Stimulated activated naive CD8-positive, alpha-beta T cell treated with anti-CD3 and anti-CD28 coated beads, Interleukin-15, amount 100 ng/mL, for 72 hours (primary cell): Measurements from ENCODE around the gene HOXB4.
A peak's percentile ranks its signal among the peaks of the same experiment; 100 is the strongest.

Experiments
- ATAC-seq: fragments of 150-1000 bp; cut with Tn5 transposase; 2 replicates; pipeline ENCODE4 v1.10.0; 2021; ENCODE audit warnings: mild to moderate bottlenecking, moderate library complexity
- DNase-seq, 2 donors: peaks; one replicate each; pipeline ENCODE4 v3.0.0; 2021 to 2022
- H3K27ac Mint-ChIP-seq, 2 donors: one replicate each; pipeline ENCODE4 v1.8.0; 2022; ENCODE audit warnings: mild to moderate bottlenecking in 2 of 2, mixed read lengths in 2 of 2, moderate library complexity in 2 of 2
- H3K27me3 Mint-ChIP-seq: one replicate; pipeline ENCODE4 v1.8.0; 2022; ENCODE audit warnings: mixed read lengths
- H3K4me1 Mint-ChIP-seq: one replicate; pipeline ENCODE4 v1.8.0; 2022; ENCODE audit warnings: mild to moderate bottlenecking, mixed read lengths
- H3K4me3 Mint-ChIP-seq, 2 donors: one replicate each; pipeline ENCODE4 v1.8.0; 2022; ENCODE audit warnings: mild to moderate bottlenecking in 2 of 2, mixed read lengths in 2 of 2, moderate library complexity in 1 of 2
- H3K9me3 Mint-ChIP-seq, 2 donors: one replicate each; pipeline ENCODE4 v1.8.0; 2022; ENCODE audit warnings: mixed read lengths in 2 of 2

The HOXB4 gene

GRCh38 chr17:48617471-48618255, 39.5 kb upstream of the HOXB4 start:
- no peak overlapping the region for H3K4me3 Mint-ChIP-seq
- peaks cover 59% of the 10 kb centered on the region for H3K4me1 Mint-ChIP-seq
- ATAC-seq (no peak), DNase-seq (no peak)
- H3K9me3 Mint-ChIP-seq = no peaks in the 10 kb centered on the region
- peaks cover 100% of the 10 kb centered on the region for H3K27me3 Mint-ChIP-seq
- H3K27ac Mint-ChIP-seq = no peak overlapping the region

DNA sequence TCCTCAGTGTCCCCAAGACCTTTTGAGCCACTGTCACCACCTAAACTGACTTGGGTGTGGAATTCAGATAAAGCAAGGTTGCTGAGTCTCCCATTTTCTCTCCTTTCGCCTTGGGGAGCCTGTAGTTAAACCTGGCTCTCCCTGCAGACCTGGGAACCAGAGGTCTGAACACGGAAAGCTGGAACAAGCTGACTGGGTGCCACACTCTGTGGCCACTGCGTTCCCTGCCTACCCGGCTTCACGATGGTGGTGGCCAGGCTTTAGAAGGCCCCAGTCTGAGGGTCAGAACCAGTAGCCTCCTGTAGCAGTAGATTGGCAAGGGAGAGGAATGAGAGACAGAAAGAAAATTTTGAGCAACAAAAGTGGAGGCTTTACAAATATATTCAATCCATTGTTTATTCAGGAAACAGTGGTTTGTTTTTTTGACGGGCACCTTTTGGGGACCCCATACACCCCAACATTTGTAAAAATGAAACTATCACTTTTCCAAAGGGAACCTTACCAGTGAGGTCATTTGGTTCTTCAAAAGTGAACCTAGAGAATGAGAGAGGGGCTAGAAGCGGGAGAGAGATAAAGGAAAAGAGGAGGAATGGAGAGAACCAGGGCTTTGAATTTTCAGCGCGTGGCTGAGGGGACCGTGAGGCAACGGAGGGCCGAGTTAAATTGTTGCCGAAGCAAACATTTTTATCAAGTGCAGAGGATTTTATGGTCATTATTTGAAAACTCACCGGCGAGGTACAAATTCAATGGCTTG, 38.7 kb upstream of the HOXB4 start:
- DNase-seq (no peak), ATAC-seq (no peak)
- peaks cover 100% of the 10 kb centered on the region for H3K27me3 Mint-ChIP-seq
- no peaks in the 10 kb centered on the region for H3K9me3 Mint-ChIP-seq
- no peak overlapping the region for H3K4me3 Mint-ChIP-seq
- H3K27ac Mint-ChIP-seq = no peak overlapping the region
- peaks cover 66% of the 10 kb centered on the region for H3K4me1 Mint-ChIP-seq

- DNase-seq = no peak
- Mint-ChIP-seq H3K27ac (no peak overlapping the region), H3K27me3 (peaks cover 100% of the 10 kb centered on the region), H3K4me1 (peaks cover 74% of the 10 kb centered on the region), H3K9me3 (no peaks in the 10 kb centered on the region), H3K4me3 (no peak overlapping the region)
- ATAC-seq = no peak
Measured at GRCh38 chr17:48615963-48616716, 38.0 kb upstream of the HOXB4 start.

GRCh38 chr17:48615047-48615962, 37.2 kb upstream of the HOXB4 start, which contains the start of gene HOXB8:
Gene HOXB8 (minus strand): TSS chr17:48615292. CDS start chr17:48614704, 588 bp downstream.
- H3K9me3 Mint-ChIP-seq = no peaks in the 10 kb centered on the region
- peaks cover 98% of the 10 kb centered on the region for H3K27me3 Mint-ChIP-seq
- peak within 1 kb of the TSS in 1 of 2 donors; percentile 81 for H3K27ac Mint-ChIP-seq
- peak within 1 kb of the TSS; percentile 77 to 89 for H3K4me3 Mint-ChIP-seq
- peaks cover 79% of the 10 kb centered on the region for H3K4me1 Mint-ChIP-seq
- DNase-seq (no peak), ATAC-seq (no peak)

DNA sequence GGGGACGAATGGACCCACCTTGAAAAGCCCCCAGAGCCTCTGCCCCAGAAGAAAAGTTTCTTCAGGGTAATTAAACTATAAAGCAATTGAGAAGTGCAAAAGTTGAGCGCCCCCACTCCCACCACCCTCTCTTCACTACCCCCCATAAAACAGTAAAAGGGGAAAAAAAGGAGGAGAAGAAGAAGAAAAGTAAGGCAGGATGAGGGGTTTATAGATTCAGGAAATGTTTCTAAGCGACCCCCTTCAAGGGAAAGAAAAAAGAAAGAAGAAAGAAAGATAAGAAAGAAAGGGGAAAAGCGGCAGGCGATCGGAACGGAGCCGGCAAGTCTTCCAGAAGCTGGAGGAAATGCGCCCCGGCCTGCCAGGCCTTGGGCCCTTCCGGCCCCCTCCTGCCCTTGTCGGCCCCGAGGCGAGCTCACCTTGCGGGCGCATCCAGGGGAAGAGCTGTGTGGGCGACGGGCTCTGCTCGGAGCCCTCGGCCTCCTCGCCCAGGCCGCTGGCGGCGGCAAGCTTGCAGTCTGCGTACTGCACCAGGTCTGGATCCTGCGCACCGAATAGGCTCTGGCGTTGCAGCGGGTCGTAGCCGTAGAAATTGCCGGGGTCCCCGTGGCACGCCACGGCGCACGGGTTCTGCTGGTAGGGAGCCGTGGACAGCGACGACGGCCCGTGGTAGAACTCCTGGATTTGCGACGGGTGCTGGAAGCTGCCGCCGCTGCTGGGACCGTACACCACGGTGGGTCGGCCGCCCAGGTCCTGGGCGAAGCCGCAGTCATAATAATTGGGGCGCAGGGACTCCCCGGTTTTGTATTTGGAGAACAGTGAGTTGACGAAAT, 35.9 kb upstream of the HOXB4 start:
- no peak for ATAC-seq
- Mint-ChIP-seq H3K4me1 (peaks cover 71% of the 10 kb centered on the region), H3K27me3 (peaks cover 96% of the 10 kb centered on the region), H3K27ac (peak overlapping the region in 1 of 2 donors; percentile 81), H3K9me3 (no peaks in the 10 kb centered on the region), H3K4me3 (peak overlapping the region; percentile 77 to 89)
- no peak for DNase-seq

- DNase-seq = peak; percentile 49 to 60
- no peak overlapping the region for H3K27ac Mint-ChIP-seq
- no peaks in the 10 kb centered on the region for H3K9me3 Mint-ChIP-seq
- H3K4me1 Mint-ChIP-seq = peaks cover 61% of the 10 kb centered on the region
- peaks cover 96% of the 10 kb centered on the region for H3K27me3 Mint-ChIP-seq
- H3K4me3 Mint-ChIP-seq = peak overlapping the region; percentile 96 to 99
- peak; percentile 66 for ATAC-seq
Measured at GRCh38 chr17:48612854-48613691, 34.9 kb upstream of the HOXB4 start.

DNA sequence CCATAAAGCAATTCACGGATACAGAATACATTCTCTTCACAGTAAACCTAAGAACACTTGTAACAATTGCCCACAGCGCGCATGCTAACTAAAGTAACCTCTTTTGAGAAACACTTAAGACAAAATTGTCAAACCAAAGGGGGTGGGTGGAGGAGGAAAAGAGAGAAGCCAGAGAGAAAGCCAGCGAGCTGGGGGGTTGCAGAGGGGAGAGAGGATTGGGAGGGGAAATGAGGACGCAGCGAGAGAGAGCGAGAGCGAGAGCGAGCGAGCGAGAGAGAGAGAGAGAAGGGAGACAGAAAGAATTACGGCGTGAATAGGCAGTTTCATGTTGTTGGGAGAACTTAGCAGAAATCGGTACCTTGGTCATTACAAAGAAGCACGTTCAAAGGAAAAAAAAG, 34.3 kb upstream of the HOXB4 start:
- H3K27ac Mint-ChIP-seq = no peak overlapping the region
- DNase-seq (no peak), ATAC-seq (peak; percentile 6)

DNA sequence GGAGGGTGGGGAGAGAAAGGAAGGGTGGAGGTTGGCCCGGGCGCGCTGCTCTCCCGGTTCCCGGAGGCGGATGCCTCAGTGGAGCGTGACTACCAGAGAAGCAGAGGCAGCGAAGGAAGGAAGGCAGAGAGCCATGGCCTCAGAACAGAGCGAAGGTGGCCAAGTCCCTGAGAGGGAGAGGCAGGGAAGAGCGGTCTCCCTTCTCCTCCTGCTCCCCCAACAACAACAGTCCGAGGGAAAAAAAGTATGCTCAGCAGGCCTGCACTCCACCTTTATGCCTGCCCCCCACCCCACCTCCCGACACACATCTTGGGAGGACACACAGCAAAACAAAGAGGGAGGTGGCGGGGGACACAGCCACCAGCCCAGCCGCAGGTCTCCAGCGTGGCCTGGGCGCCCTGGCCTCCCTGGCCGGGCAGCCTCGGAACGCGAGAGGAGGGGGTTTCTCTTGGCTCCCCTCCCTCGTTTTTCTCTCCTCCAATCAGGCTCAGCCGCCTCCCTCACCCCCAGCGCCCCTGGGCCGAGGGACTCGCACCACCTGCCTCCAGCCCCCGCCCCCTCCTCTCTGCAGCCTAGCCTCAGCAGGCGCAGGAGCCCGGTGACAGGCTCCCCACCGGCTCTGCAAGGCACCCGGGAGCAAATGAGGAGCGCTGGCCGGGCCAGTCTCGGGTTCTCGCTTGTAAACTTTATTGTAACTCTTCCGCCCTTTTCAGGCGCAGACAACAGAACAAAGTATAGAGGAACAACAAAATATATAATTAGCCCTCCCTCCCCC, 33.7 kb upstream of the HOXB4 start:
- DNase-seq = no peak
- Mint-ChIP-seq H3K4me3 (peak overlapping the region; percentile 96 to 99), H3K27me3 (peaks cover 96% of the 10 kb centered on the region), H3K4me1 (peaks cover 50% of the 10 kb centered on the region), H3K27ac (no peak overlapping the region), H3K9me3 (no peaks in the 10 kb centered on the region)
- ATAC-seq = peak; percentile 31

More for the DNA sequence above, 34.3 kb upstream of the HOXB4 start:
- peaks cover 56% of the 10 kb centered on the region for H3K4me1 Mint-ChIP-seq
- no peaks in the 10 kb centered on the region for H3K9me3 Mint-ChIP-seq
- peaks cover 96% of the 10 kb centered on the region for H3K27me3 Mint-ChIP-seq
- peak overlapping the region; percentile 96 to 99 for H3K4me3 Mint-ChIP-seq

- peak; percentile 30 for ATAC-seq
- H3K27me3 Mint-ChIP-seq = peaks cover 96% of the 10 kb centered on the region
- H3K4me1 Mint-ChIP-seq = peaks cover 47% of the 10 kb centered on the region
- peak overlapping the region; percentile 81 to 95 for H3K27ac Mint-ChIP-seq
- DNase-seq = no peak
- no peaks in the 10 kb centered on the region for H3K9me3 Mint-ChIP-seq
- peak overlapping the region; percentile 96 to 99 for H3K4me3 Mint-ChIP-seq
Measured at GRCh38 chr17:48611213-48611612, 33.1 kb upstream of the HOXB4 start.

- DNase-seq (peak; percentile 63 to 64), ATAC-seq (peak; percentile 47)
- Mint-ChIP-seq H3K27me3 (peaks cover 96% of the 10 kb centered on the region), H3K27ac (peak within 1 kb of the TSS; percentile 81 to 95), H3K4me1 (peaks cover 47% of the 10 kb centered on the region), H3K9me3 (no peaks in the 10 kb centered on the region), H3K4me3 (peak within 1 kb of the TSS; percentile 96 to 99)
Measured at GRCh38 chr17:48610282-48611211, 32.4 kb upstream of the HOXB4 start, which contains the start of gene HOXB7. Gene HOXB7 (minus strand): TSS chr17:48611017. CDS start chr17:48610918, 99 bp downstream.

- Mint-ChIP-seq H3K4me3 (peak overlapping the region; percentile 96 to 99), H3K4me1 (peaks cover 41% of the 10 kb centered on the region), H3K27ac (no peak overlapping the region), H3K27me3 (peaks cover 96% of the 10 kb centered on the region), H3K9me3 (no peaks in the 10 kb centered on the region)
- no peak for DNase-seq
- peak; percentile 1 for ATAC-seq
Measured at GRCh38 chr17:48609759-48610281, 31.7 kb upstream of the HOXB4 start.
